BLaER1 treated with 17β-estradiol and CSF1 and Interleukin-3, amounts not matched to agents 10 nM and 100 nM (cell line): ENCODE data around the gene COLEC11.
A peak's percentile ranks its signal among the peaks of the same experiment; 100 is the strongest.
"Not testable (repeated sequence)": the region's sequence is repeated elsewhere in the genome, so short reads cannot be mapped to it uniquely, and the experiment has no call there.

Experiments used
- H3K27ac ChIP-seq, 11 experiments: shearing (Covaris generic); formaldehyde crosslinking; 2 replicates each; pipeline ENCODE4 v1.8.1; 2022
- H3K27me3 ChIP-seq, 11 experiments: shearing (Covaris generic); formaldehyde crosslinking; 2 replicates each; pipeline ENCODE4 v1.8.1; 2022
- H3K36me3 ChIP-seq, 11 experiments: shearing (Covaris generic); formaldehyde crosslinking; 2 replicates each; pipeline ENCODE4 v1.8.1; 2022
- H3K4me1 ChIP-seq, 10 experiments: shearing (Covaris generic); formaldehyde crosslinking; 2 replicates each; pipeline ENCODE4 v1.8.1; 2022
- H3K4me2 ChIP-seq, 11 experiments: shearing (Covaris generic); formaldehyde crosslinking; 2 replicates each; pipeline ENCODE4 v1.8.1; 2022
- H3K4me3 ChIP-seq, 10 experiments: shearing (Covaris generic); formaldehyde crosslinking; 2 replicates each; pipeline ENCODE4 v1.8.1; 2022
- H3K9ac ChIP-seq, 11 experiments: shearing (Covaris generic); formaldehyde crosslinking; 2 replicates each; pipeline ENCODE4 v1.8.1; 2022
- H3K9me3 ChIP-seq, 11 experiments: shearing (Covaris generic); formaldehyde crosslinking; replicated peaks in 1 of 11; 2 replicates each; pipeline ENCODE4 v1.8.1; 2022
- H4K20me1 ChIP-seq, 11 experiments: shearing (Covaris generic); formaldehyde crosslinking; 2 replicates each; pipeline ENCODE4 v1.8.1; 2022
- Cebpa-rat ChIP-seq, 11 experiments: shearing (Covaris generic); IDR thresholded peaks; 2 replicates each; pipeline ENCODE4 v1.8.1; 2022

Gene COLEC11

GRCh38 chr2:3565117-3565516 is 29.8 kb upstream of the COLEC11 start:
- no peaks in the 10 kb centered on the region for H3K27me3 ChIP-seq

GRCh38 chr2:3566806-3567205 is 28.1 kb upstream of the COLEC11 start:
- Histone ChIP-seq H3K9ac (no peak overlapping the region), H3K4me1 (peaks cover 18 to 53% (median 43%) of the 10 kb centered on the region in 10 experiments), H3K36me3 (peaks cover 0 to 2% (median 0%) of the 10 kb centered on the region in 11 experiments; a peak in 1 of 22 replicates), H3K9me3 (peaks cover 0 to 6% (median 0%) of the 10 kb centered on the region in 11 experiments; a peak in 3 of 22 replicates), H3K4me2 (peak overlapping the region in 2 of 11 experiments; percentile 18 to 36; a peak in 2 of 22 replicates), H3K27me3 (no peaks in the 10 kb centered on the region), H4K20me1 (no peaks in the 10 kb centered on the region), H3K4me3 (no peak overlapping the region), H3K27ac (no peak overlapping the region)
- TF ChIP-seq Cebpa-rat (IDR thresholded peaks at IDR 0.05), result no peak

More at GRCh38 chr2:3565117-3565516, 29.8 kb upstream of the COLEC11 start:
- Histone ChIP-seq H3K36me3 (peaks cover 0 to 8% (median 0%) of the 10 kb centered on the region in 11 experiments; a peak in 3 of 22 replicates), H3K9me3 (peaks cover 0 to 6% (median 0%) of the 10 kb centered on the region in 11 experiments; a peak in 3 of 22 replicates), H3K27ac (no peak overlapping the region), H3K4me2 (peak overlapping the region in 1 of 11 experiments; percentile 83; a peak in 2 of 22 replicates), H3K4me3 (no peak overlapping the region), H3K9ac (no peak overlapping the region), H4K20me1 (no peaks in the 10 kb centered on the region), H3K4me1 (peaks cover 22 to 57% (median 47%) of the 10 kb centered on the region in 10 experiments)
- no peak for TF ChIP-seq Cebpa-rat (IDR thresholded peaks at IDR 0.05)

GRCh38 chr2:3569656-3570055 is 25.3 kb upstream of the COLEC11 start:
- peak overlapping the region; percentile 5 to 48 (median 33); a peak in 16 of 22 replicates for H3K4me2 ChIP-seq
- H3K9me3 ChIP-seq, H4K20me1 ChIP-seq, H3K36me3 ChIP-seq, H3K9ac ChIP-seq, H3K4me3 ChIP-seq, H3K27ac ChIP-seq, H3K27me3 ChIP-seq: not testable (repeated sequence)
- peaks cover 3 to 38% (median 28%) of the 10 kb centered on the region in 10 experiments; a peak in 18 of 20 replicates for H3K4me1 ChIP-seq

- peaks cover 6 to 9% (median 7%) of the 10 kb centered on the region in 11 experiments; a peak in 21 of 22 replicates for H4K20me1 ChIP-seq
- peaks cover 5 to 29% (median 23%) of the 10 kb centered on the region in 10 experiments; a peak in 19 of 20 replicates for H3K4me1 ChIP-seq
- no peak overlapping the region for H3K4me3 ChIP-seq
- no peak overlapping the region for H3K27ac ChIP-seq
- H3K4me2 ChIP-seq, result no peak overlapping the region
- TF ChIP-seq Cebpa-rat (IDR thresholded peaks at IDR 0.05), result no peak
- H3K9me3 ChIP-seq, result peaks cover 0 to 6% (median 0%) of the 10 kb centered on the region in 11 experiments; a peak in 3 of 22 replicates
- peaks cover 1 to 7% (median 6%) of the 10 kb centered on the region in 11 experiments; a peak in 20 of 22 replicates for H3K36me3 ChIP-seq
- H3K27me3 ChIP-seq, result no peaks in the 10 kb centered on the region
- 0 out of 22 replicates have a peak overlapping the region, but pooled peaks of 1 of the 11 experiments have one; percentile 40 for H3K9ac ChIP-seq
Observed at GRCh38 chr2:3571284-3571683, 23.6 kb upstream of the COLEC11 start.

- H3K9me3 ChIP-seq, result no peaks in the 10 kb centered on the region
- H3K4me1 ChIP-seq, result peaks cover 18 to 37% (median 34%) of the 10 kb centered on the region in 10 experiments
- H3K4me3 ChIP-seq, result no peak overlapping the region
- no peaks in the 10 kb centered on the region for H3K27me3 ChIP-seq
- H3K27ac ChIP-seq, result no peak overlapping the region
- peaks cover 15 to 20% (median 19%) of the 10 kb centered on the region in 11 experiments for H3K36me3 ChIP-seq
- H4K20me1 ChIP-seq, result peaks cover 19 to 23% (median 21%) of the 10 kb centered on the region in 11 experiments; a peak in 21 of 22 replicates
- H3K4me2 ChIP-seq, result no peak overlapping the region
- H3K9ac ChIP-seq, result peak overlapping the region in 3 of 11 experiments; percentile 1 to 25 (median 3); a peak in 6 of 22 replicates
- no peak for TF ChIP-seq Cebpa-rat (IDR thresholded peaks at IDR 0.05)
Observed at GRCh38 chr2:3572620-3573019, 22.3 kb upstream of the COLEC11 start.

GRCh38 chr2:3574155-3574554 is 20.8 kb upstream of the COLEC11 start:
- H3K27me3 ChIP-seq, result no peaks in the 10 kb centered on the region
- H3K9ac ChIP-seq, result peak overlapping the region in 1 of 11 experiments; percentile 97; a peak in 1 of 22 replicates
- peaks cover 34 to 38% (median 36%) of the 10 kb centered on the region in 11 experiments for H4K20me1 ChIP-seq
- peak overlapping the region in 2 of 11 experiments; percentile 91 to 92; a peak in 3 of 22 replicates for H3K27ac ChIP-seq
- H3K9me3 ChIP-seq, result no peaks in the 10 kb centered on the region
- peak overlapping the region; percentile 70 to 89 (median 80); a peak in 18 of 22 replicates for H3K4me2 ChIP-seq
- peaks cover 33 to 52% (median 49%) of the 10 kb centered on the region in 10 experiments for H3K4me1 ChIP-seq
- TF ChIP-seq Cebpa-rat (IDR thresholded peaks at IDR 0.05), result no peak
- H3K36me3 ChIP-seq, result peaks cover 30 to 36% (median 35%) of the 10 kb centered on the region in 11 experiments
- H3K4me3 ChIP-seq, result peak overlapping the region in 5 of 10 experiments; percentile 90 to 99 (median 98); a peak in 5 of 20 replicates

GRCh38 chr2:3575534-3576262 is 19.2 kb upstream of the COLEC11 start:
- H3K4me1 ChIP-seq, result peaks cover 41 to 54% (median 45%) of the 10 kb centered on the region in 10 experiments
- H3K36me3 ChIP-seq, result peaks cover 45 to 51% (median 50%) of the 10 kb centered on the region in 11 experiments
- peak overlapping the region; percentile 85 to 99 (median 98) for H3K4me3 ChIP-seq
- peak overlapping the region; percentile 83 to 95 (median 91) for H3K27ac ChIP-seq
- no peaks in the 10 kb centered on the region for H3K27me3 ChIP-seq
- H3K4me2 ChIP-seq, result peak overlapping the region; percentile 71 to 98 (median 92)
- no peak for TF ChIP-seq Cebpa-rat (IDR thresholded peaks at IDR 0.05)
- peak overlapping the region; percentile 94 to 99 (median 97) for H3K9ac ChIP-seq
- no peaks in the 10 kb centered on the region for H3K9me3 ChIP-seq
- peaks cover 50 to 54% (median 52%) of the 10 kb centered on the region in 11 experiments for H4K20me1 ChIP-seq

GRCh38 chr2:3576263-3576630 is 18.7 kb upstream of the COLEC11 start:
- peak overlapping the region; percentile 85 to 99 (median 98) for H3K4me3 ChIP-seq
- not testable (repeated sequence) for H3K9me3 ChIP-seq, H3K27me3 ChIP-seq
- H3K4me2 ChIP-seq, result peak overlapping the region; percentile 71 to 98 (median 92)
- H3K9ac ChIP-seq, result peak overlapping the region; percentile 94 to 99 (median 97)
- H3K36me3 ChIP-seq, result peaks cover 51 to 56% (median 56%) of the 10 kb centered on the region in 11 experiments
- H3K4me1 ChIP-seq, result peaks cover 41 to 54% (median 45%) of the 10 kb centered on the region in 10 experiments
- H4K20me1 ChIP-seq, result peaks cover 55 to 59% (median 57%) of the 10 kb centered on the region in 11 experiments
- peak overlapping the region; percentile 83 to 95 (median 91) for H3K27ac ChIP-seq

GRCh38 chr2:3578987-3579386 is 15.9 kb upstream of the COLEC11 start:
- Histone ChIP-seq H3K9me3 (no peaks in the 10 kb centered on the region), H3K27me3 (no peaks in the 10 kb centered on the region), H3K36me3 (peaks cover 78 to 84% (median 83%) of the 10 kb centered on the region in 11 experiments), H4K20me1 (peaks cover 80 to 87% (median 84%) of the 10 kb centered on the region in 11 experiments), H3K4me3 (peak overlapping the region in 8 of 10 experiments; percentile 90 to 99 (median 98); a peak in 9 of 20 replicates), H3K4me2 (peak overlapping the region; percentile 71 to 98 (median 92); a peak in 21 of 22 replicates), H3K4me1 (peaks cover 39 to 51% (median 42%) of the 10 kb centered on the region in 10 experiments), H3K9ac (peak overlapping the region in 10 of 11 experiments; percentile 94 to 99 (median 97); a peak in 15 of 22 replicates), H3K27ac (no peak overlapping the region)
- TF ChIP-seq Cebpa-rat (IDR thresholded peaks at IDR 0.05), result no peak
